KBM-7 (cell line): ENCODE measurements around the gene BCL7C.

ENCODE experiments used
- DNase-seq: peaks from one replicate; pipeline ENCODE4 v3.0.0-alpha.2; 2015
- in situ Hi-C: fragments of 300-500 bp; cut with MboI; formaldehyde crosslinking; loops from 2 replicates; pipeline ENCODE4 v1.14.3; 2020; ENCODE audit warnings: low sequenced_read_pairs, low pct_unique_long_range_greater_than_20kb, mixed read lengths

Gene BCL7C

DNA sequence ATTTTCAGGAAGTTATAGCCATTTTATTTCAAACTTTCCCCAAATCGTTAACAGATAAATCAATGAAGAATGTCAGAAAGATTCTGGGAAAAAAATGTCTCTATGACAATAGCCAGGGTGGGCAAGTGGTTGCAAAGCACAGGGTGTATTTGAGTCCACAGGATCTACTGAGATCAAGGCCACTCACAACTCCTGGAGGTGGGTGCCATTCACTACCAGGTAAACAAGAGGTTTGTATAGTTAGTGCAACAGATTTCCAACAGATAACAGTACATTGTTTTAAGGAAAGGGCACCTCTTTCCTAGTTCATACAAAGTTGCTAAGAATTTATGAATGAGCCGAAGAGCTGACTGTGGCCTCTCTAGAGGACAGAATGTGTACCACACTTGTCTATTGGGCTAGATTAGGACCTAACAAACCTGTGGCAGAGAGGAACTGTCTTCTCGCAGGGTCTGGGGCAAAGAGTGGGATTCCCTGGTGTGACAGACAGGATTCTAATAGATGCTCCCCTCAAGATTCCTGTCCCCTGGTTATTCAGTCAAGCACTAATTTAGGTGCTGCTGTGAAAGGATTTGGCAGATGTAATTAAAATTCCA lies 54.9 kb downstream of the BCL7C start:
- no peak for DNase-seq
- in situ Hi-C loops: no loop called here

DNA sequence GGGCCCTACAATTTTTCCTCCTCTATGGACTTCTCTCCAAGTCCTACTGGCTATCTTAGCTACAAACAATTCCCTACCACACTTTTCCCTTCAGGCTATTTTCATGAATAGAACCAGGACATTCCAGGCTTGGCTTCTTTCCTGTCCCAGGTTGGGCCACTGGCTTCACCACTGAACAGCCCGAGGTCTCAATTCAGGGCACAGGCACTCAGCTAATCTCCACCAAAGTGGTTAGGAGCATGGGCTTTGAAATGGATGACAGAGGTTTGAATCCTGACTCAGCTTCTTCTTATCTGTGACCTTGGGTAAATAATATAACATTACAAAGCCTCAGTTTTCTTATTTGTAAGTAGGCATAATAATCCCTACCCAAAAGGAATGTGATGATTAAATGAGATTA lies 56.0 kb downstream of the BCL7C start:
- DNase-seq: no peak
- in situ Hi-C loops: no loop called here
